GM18508 (cell line): ENCODE data around the gene CDKN1C.

Experiments used
- ATAC-seq: cut with Tn5 transposase; IDR thresholded peaks from one replicate; pipeline ENCODE4 v1.9.1; 2021; ENCODE audit warnings: moderate number of reproducible peaks; ENCODE audit not compliant: insufficient read depth, unreplicated experiment

Gene CDKN1C

GRCh38 chr11:2833716-2834502 is 51.7 kb downstream of the CDKN1C start:
- no peak for ATAC-seq
